DMS53 (cell line): ENCODE results near the gene SPP1.
"Not testable (repeated sequence)": the region's sequence is repeated elsewhere in the genome, so short reads cannot be mapped to it uniquely, and the experiment has no call there.

Experiments used
- DNase-seq: peaks from one replicate; lab custom pipeline; 2025; lab: John Stamatoyannopoulos, UW

The SPP1 gene

GRCh38 chr4:88025868-88026661 lies 50.6 kb downstream of the SPP1 start:
- DNase-seq, result not testable (repeated sequence)

DNA sequence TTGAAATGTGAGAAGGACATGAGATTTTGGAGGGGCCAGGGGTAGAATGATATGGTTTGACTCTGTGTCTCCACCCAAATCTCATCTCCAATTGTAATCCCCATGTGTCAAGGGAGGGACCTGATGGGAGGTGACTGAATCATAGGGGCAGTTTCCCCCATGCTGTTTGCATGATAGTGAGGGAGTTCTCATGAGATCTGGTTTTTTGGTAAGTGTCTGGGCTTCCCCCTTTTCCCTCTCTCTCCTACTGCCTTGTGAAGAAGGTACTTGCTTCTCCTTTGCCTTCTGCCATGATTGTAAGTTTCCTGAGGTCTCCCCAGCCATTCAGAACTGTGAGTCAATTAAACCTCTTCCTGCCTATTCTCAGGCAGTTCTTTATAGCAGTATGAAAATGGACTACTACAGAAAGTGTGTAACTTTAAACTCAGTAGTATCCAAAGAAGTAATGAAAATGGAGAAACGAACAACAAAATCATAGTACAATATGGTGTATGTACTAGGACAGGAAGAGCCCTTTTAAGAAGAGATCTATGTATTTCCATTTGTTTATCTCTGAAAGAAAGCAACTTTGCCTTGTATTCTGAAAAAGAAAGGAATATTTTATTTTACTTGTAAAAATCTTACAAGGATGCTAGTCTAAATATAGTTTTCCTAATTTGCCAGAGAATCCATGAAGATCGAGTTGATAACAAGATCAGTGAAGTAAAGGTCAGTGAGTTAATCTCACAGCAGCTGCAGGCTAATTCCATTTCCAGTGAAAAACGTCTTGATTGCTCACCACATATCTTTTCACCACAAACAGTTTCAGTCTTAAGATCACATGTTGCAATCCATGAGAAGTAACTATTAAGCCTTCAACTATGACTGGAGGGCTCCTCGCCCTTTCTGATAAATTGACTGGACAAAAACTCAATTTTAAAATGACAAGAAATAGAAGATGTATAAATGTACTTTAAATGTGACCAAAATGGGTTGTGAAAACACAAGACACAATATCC lies 52.4 kb downstream of the SPP1 start:
- DNase-seq, result no peak

- no peak for DNase-seq
Measured at GRCh38 chr4:88028946-88029345, 53.4 kb downstream of the SPP1 start.

- DNase-seq, result no peak
Measured at GRCh38 chr4:88029556-88029955, 54.0 kb downstream of the SPP1 start.

GRCh38 chr4:88030565-88031310 lies 55.2 kb downstream of the SPP1 start:
- DNase-seq, result no peak
